HEK293 (cell line): ENCODE measurements around the gene PLAGL1.

Source experiments
- CTCF ChIA-PET: fragments of 350-600 bp; formaldehyde crosslinking; extraction: SDS; loops from one replicate; lab custom pipeline; 2021; ENCODE audit warnings: antibody characterized with exemption; lab: Yijun Ruan, JAX
- POLR2A ChIA-PET: fragments of 300-600 bp; formaldehyde crosslinking; extraction: SDS; loops from one replicate; lab custom pipeline; 2020; ENCODE audit warnings: antibody characterized with exemption, inconsistent platforms; lab: Yijun Ruan, JAX
- H3K27ac ChIP-seq: fragments of 200-500 bp; sonication (Bioruptor generic); 2 replicates; pipeline ENCODE4 v1.5.1; 2014; ENCODE audit warnings: low read depth, low read length, control low read depth, inconsistent platforms; ENCODE audit errors: extremely low read depth
- H3K36me3 ChIP-seq, 2 experiments: fragments of 200-500 bp in 1 of 2; sonication (Bioruptor generic) in 1 of 2; 1 replicate in 1 of 2; 2 replicates in 1 of 2; pipeline ENCODE4 v1.5.1; 2014 to 2017; ENCODE audit warnings: inconsistent platforms in 2 of 2, low read length in 2 of 2; ENCODE audit not compliant: control insufficient read depth in 2 of 2, insufficient read depth in 1 of 2
- H3K4me1 ChIP-seq: fragments of 200-500 bp; sonication (Bioruptor generic); 2 replicates; pipeline ENCODE4 v1.5.1; 2014; ENCODE audit warnings: mild to moderate bottlenecking, low read length, inconsistent platforms; ENCODE audit not compliant: control insufficient read depth, insufficient read depth
- H3K4me3 ChIP-seq: 2 replicates; pipeline ENCODE4 v1.5.1; 2011; ENCODE audit warnings: low read depth, mild to moderate bottlenecking, control low read depth, low read length, moderate library complexity
- H3K9me3 ChIP-seq: fragments of 200-500 bp; sonication (Bioruptor generic); 2 replicates; pipeline ENCODE4 v1.5.1; 2014; ENCODE audit warnings: low read depth, low read length, inconsistent platforms; ENCODE audit not compliant: control insufficient read depth, insufficient read depth
- BCL11A ChIP-seq: fragments of 450-650 bp; formaldehyde crosslinking; IDR thresholded peaks from 2 replicates; pipeline ENCODE4 v1.5.1; 2016; ENCODE audit warnings: low read depth, missing biosample characterization, missing genetic modification characterization
- KLF1 ChIP-seq: fragments of 450-650 bp; formaldehyde crosslinking; IDR thresholded peaks from 2 replicates; pipeline ENCODE4 v1.5.1; 2016; ENCODE audit warnings: missing biosample characterization, missing genetic modification characterization
- KLF10 ChIP-seq: fragments of 450-650 bp; IDR thresholded peaks from 2 replicates; pipeline ENCODE4 v1.5.1; 2018; ENCODE audit warnings: missing biosample characterization, mild to moderate bottlenecking, missing genetic modification characterization
- KLF16 ChIP-seq: fragments of 450-650 bp; formaldehyde crosslinking; IDR thresholded peaks from 2 replicates; pipeline ENCODE4 v1.5.1; 2017; ENCODE audit warnings: missing biosample characterization, missing genetic modification characterization
- KLF7 ChIP-seq: fragments of 450-650 bp; formaldehyde crosslinking; IDR thresholded peaks from 2 replicates; pipeline ENCODE4 v1.5.1; 2016; ENCODE audit warnings: missing biosample characterization, missing genetic modification characterization, borderline replicate concordance
- SP7 ChIP-seq: fragments of 450-650 bp; formaldehyde crosslinking; IDR thresholded peaks from 2 replicates; pipeline ENCODE4 v1.5.1; 2016; ENCODE audit warnings: missing biosample characterization, missing genetic modification characterization
- WT1 ChIP-seq: fragments of 450-650 bp; formaldehyde crosslinking; IDR thresholded peaks from 2 replicates; pipeline ENCODE4 v1.5.1; 2016; ENCODE audit warnings: missing biosample characterization, missing genetic modification characterization
- ZBTB21 ChIP-seq: fragments of 450-650 bp; formaldehyde crosslinking; IDR thresholded peaks from 2 replicates; pipeline ENCODE4 v1.5.1; 2017; ENCODE audit warnings: missing biosample characterization, missing genetic modification characterization
- ZNF169 ChIP-seq: fragments of 450-650 bp; formaldehyde crosslinking; IDR thresholded peaks from 2 replicates; pipeline ENCODE4 v1.5.1; 2016; ENCODE audit warnings: missing biosample characterization, missing genetic modification characterization
- ZNF24 ChIP-seq: fragments of 450-650 bp; formaldehyde crosslinking; IDR thresholded peaks from 2 replicates; pipeline ENCODE4 v1.5.1; 2016; ENCODE audit warnings: missing biosample characterization, missing genetic modification characterization
- ZNF274 ChIP-seq, 2 experiments: fragments of 200-500 bp in 1 of 2; fragments of 450-650 bp in 1 of 2; sonication (Bioruptor generic) in 1 of 2; formaldehyde crosslinking in 1 of 2; IDR thresholded peaks; 2 replicates each; pipeline versions ENCODE4 v1.5.1 to v1.6.1; 2014 to 2016; ENCODE audit warnings: borderline replicate concordance in 1 of 2, inconsistent platforms in 1 of 2, low read length in 1 of 2, missing biosample characterization in 1 of 2, missing genetic modification characterization in 1 of 2
- ZNF530 ChIP-seq: fragments of 450-650 bp; formaldehyde crosslinking; IDR thresholded peaks from 2 replicates; pipeline ENCODE4 v1.5.1; 2016; ENCODE audit warnings: low read depth, missing biosample characterization, missing genetic modification characterization
- ZNF624 ChIP-seq: fragments of 450-650 bp; formaldehyde crosslinking; IDR thresholded peaks from 2 replicates; pipeline ENCODE4 v1.5.1; 2017; ENCODE audit warnings: missing biosample characterization, missing genetic modification characterization
- ZNF629 ChIP-seq: fragments of 450-650 bp; formaldehyde crosslinking; IDR thresholded peaks from 2 replicates; pipeline ENCODE4 v1.5.1; 2017; ENCODE audit warnings: missing biosample characterization, missing genetic modification characterization
- ZNF701 ChIP-seq: fragments of 450-650 bp; formaldehyde crosslinking; IDR thresholded peaks from 2 replicates; pipeline ENCODE4 v1.5.1; 2016; ENCODE audit warnings: missing biosample characterization, missing genetic modification characterization
- TF ChIP-seq, protein P1 (sequence below): fragments of 450-650 bp; formaldehyde crosslinking; IDR thresholded peaks from 2 replicates; pipeline ENCODE4 v1.5.1; 2016; ENCODE audit warnings: missing biosample characterization, missing genetic modification characterization
- TF ChIP-seq, protein P2 (sequence below): fragments of 450-650 bp; formaldehyde crosslinking; IDR thresholded peaks from 2 replicates; pipeline ENCODE4 v1.5.1; 2016; ENCODE audit warnings: missing biosample characterization, missing genetic modification characterization
- TF ChIP-seq, protein P3 (sequence below): fragments of 450-650 bp; formaldehyde crosslinking; IDR thresholded peaks from 2 replicates; pipeline ENCODE4 v1.5.1; 2016; ENCODE audit warnings: missing biosample characterization, missing genetic modification characterization, borderline replicate concordance

The PLAGL1 gene

DNA sequence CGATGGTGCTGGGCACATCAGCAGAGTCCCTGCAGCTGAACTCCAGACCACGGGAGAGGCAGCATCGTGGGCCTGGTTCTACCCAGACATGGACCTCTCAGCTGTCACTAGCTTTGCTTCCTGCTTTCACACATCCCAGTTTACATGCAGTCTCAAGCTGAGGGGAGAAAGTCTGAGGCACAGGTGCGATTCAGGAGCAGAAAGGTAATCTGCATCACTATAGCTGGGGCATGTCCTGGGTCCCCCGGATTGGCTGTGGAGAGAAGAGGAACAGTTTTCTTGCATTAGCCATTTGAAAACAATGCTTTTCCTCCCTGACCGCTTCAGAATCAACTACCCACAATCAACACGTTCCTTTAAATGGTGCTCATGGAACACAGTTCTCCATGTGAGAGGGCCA lies 59.9 kb downstream of the PLAGL1 start:
- no peak overlapping the region for H3K4me3 ChIP-seq
- no peak for TF ChIP-seq KLF16 (tag by site-specific recombination)
- TF ChIP-seq ZNF530 (tag by site-specific recombination) = no peak
- TF ChIP-seq WT1 (tag by site-specific recombination) = no peak
- TF ChIP-seq ZNF701 (tag by site-specific recombination) = no peak
- no peak for TF ChIP-seq ZNF624 (tag by site-specific recombination)
- TF ChIP-seq ZNF629 (tag by site-specific recombination) = no peak
- TF ChIP-seq, protein P1, sequence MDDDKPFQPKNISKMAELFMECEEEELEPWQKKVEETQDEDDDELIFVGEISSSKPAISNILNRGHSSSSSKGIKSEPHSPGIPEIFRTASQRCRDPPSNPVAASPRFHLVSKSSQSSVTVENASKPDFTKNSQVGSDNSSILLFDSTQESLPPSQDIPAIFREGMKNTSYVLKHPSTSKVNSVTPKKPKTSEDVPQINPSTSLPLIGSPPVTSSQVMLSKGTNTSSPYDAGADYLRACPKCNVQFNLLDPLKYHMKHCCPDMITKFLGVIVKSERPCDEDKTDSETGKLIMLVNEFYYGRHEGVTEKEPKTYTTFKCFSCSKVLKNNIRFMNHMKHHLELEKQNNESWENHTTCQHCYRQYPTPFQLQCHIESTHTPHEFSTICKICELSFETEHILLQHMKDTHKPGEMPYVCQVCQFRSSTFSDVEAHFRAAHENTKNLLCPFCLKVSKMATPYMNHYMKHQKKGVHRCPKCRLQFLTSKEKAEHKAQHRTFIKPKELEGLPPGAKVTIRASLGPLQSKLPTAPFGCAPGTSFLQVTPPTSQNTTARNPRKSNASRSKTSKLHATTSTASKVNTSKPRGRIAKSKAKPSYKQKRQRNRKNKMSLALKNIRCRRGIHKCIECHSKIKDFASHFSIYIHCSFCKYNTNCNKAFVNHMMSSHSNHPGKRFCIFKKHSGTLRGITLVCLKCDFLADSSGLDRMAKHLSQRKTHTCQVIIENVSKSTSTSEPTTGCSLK = no peak
- no peak for TF ChIP-seq KLF1 (tag by site-specific recombination)
- TF ChIP-seq KLF7 (tag by site-specific recombination) = no peak
- TF ChIP-seq SP7 (tag by site-specific recombination) = no peak
- no peak for TF ChIP-seq ZNF24
- TF ChIP-seq, protein P2, sequence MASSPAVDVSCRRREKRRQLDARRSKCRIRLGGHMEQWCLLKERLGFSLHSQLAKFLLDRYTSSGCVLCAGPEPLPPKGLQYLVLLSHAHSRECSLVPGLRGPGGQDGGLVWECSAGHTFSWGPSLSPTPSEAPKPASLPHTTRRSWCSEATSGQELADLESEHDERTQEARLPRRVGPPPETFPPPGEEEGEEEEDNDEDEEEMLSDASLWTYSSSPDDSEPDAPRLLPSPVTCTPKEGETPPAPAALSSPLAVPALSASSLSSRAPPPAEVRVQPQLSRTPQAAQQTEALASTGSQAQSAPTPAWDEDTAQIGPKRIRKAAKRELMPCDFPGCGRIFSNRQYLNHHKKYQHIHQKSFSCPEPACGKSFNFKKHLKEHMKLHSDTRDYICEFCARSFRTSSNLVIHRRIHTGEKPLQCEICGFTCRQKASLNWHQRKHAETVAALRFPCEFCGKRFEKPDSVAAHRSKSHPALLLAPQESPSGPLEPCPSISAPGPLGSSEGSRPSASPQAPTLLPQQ (tag by site-specific recombination) = no peak
- TF ChIP-seq BCL11A (tag by site-specific recombination) = no peak
- no peak for TF ChIP-seq KLF10 (tag by site-specific recombination)
- TF ChIP-seq ZNF274 (IDR thresholded peaks at IDR 0.05; ENCODE audit: low read length) = no peak
- TF ChIP-seq ZNF274 (tag by site-specific recombination; IDR thresholded peaks at IDR 0.05; ENCODE audit: borderline replicate concordance) = no peak
- TF ChIP-seq, protein P3, sequence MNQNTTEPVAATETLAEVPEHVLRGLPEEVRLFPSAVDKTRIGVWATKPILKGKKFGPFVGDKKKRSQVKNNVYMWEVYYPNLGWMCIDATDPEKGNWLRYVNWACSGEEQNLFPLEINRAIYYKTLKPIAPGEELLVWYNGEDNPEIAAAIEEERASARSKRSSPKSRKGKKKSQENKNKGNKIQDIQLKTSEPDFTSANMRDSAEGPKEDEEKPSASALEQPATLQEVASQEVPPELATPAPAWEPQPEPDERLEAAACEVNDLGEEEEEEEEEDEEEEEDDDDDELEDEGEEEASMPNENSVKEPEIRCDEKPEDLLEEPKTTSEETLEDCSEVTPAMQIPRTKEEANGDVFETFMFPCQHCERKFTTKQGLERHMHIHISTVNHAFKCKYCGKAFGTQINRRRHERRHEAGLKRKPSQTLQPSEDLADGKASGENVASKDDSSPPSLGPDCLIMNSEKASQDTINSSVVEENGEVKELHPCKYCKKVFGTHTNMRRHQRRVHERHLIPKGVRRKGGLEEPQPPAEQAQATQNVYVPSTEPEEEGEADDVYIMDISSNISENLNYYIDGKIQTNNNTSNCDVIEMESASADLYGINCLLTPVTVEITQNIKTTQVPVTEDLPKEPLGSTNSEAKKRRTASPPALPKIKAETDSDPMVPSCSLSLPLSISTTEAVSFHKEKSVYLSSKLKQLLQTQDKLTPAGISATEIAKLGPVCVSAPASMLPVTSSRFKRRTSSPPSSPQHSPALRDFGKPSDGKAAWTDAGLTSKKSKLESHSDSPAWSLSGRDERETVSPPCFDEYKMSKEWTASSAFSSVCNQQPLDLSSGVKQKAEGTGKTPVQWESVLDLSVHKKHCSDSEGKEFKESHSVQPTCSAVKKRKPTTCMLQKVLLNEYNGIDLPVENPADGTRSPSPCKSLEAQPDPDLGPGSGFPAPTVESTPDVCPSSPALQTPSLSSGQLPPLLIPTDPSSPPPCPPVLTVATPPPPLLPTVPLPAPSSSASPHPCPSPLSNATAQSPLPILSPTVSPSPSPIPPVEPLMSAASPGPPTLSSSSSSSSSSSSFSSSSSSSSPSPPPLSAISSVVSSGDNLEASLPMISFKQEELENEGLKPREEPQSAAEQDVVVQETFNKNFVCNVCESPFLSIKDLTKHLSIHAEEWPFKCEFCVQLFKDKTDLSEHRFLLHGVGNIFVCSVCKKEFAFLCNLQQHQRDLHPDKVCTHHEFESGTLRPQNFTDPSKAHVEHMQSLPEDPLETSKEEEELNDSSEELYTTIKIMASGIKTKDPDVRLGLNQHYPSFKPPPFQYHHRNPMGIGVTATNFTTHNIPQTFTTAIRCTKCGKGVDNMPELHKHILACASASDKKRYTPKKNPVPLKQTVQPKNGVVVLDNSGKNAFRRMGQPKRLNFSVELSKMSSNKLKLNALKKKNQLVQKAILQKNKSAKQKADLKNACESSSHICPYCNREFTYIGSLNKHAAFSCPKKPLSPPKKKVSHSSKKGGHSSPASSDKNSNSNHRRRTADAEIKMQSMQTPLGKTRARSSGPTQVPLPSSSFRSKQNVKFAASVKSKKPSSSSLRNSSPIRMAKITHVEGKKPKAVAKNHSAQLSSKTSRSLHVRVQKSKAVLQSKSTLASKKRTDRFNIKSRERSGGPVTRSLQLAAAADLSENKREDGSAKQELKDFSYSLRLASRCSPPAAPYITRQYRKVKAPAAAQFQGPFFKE (tag by site-specific recombination) = no peak
- TF ChIP-seq ZBTB21 (tag by site-specific recombination) = no peak
- TF ChIP-seq ZNF169 = no peak
- H3K36me3 ChIP-seq = peaks cover 0 to 22% of the 10 kb centered on the region in 2 experiments; a peak in 1 of 3 replicates
- ChIA-PET POLR2A (no interaction called here), CTCF (interaction anchor here (0.8 to 11.3 kb wide), 2 partner anchors 7 to 11 kb away, joined by 4 to 120 read pairs; no protein-coding TSS in a partner anchor)
- H3K4me1 ChIP-seq = no peaks in the 10 kb centered on the region
- no peak overlapping the region for H3K27ac ChIP-seq
- H3K9me3 ChIP-seq = no peaks in the 10 kb centered on the region
